Measurements from ENCODE around the gene RPL6. TPM values are rescaled to one million over a fixed set of nuclear protein-coding genes. Genes with fewer than 3 reads are reported as not detected.

RPL6 gene
- total and polyA plus RNA-seq, 9 of the 15 experiments (the other 6 are each of a cell fraction or from before 2014, with no cell fraction given) = 1,519 to 3,103 (median 2,396) TPM

DNA sequence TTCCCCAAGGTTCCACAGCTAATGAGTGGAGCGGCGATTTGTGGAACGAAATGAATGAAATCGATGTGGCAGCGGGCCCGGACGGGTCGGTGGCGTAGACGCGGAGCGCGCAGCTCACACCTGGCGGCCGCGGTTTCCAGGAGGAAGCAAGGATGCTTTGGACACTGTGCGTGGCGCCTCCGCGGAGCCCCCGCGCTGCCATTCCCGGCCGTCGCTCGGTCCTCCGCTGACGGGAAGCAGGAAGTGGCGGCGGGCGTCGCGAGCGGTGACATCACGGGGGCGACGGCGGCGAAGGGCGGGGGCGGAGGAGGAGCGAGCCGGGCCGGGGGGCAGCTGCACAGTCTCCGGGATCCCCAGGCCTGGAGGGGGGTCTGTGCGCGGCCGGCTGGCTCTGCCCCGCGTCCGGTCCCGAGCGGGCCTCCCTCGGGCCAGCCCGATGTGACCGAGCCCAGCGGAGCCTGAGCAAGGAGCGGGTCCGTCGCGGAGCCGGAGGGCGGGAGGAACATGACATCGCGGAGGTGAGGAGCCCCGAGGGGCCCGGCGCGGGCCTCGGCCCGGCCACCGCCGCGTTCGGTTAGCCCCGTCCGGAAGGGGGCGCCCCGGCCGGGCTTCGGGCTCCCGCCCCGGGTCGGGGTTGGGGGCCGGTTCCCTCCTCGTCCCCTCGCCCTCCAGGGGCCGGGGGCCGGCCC, 9.3 kb upstream of the RPL6 start, which contains the start of gene PTPN11 (continued):
- TF ChIP-seq, protein P1, sequence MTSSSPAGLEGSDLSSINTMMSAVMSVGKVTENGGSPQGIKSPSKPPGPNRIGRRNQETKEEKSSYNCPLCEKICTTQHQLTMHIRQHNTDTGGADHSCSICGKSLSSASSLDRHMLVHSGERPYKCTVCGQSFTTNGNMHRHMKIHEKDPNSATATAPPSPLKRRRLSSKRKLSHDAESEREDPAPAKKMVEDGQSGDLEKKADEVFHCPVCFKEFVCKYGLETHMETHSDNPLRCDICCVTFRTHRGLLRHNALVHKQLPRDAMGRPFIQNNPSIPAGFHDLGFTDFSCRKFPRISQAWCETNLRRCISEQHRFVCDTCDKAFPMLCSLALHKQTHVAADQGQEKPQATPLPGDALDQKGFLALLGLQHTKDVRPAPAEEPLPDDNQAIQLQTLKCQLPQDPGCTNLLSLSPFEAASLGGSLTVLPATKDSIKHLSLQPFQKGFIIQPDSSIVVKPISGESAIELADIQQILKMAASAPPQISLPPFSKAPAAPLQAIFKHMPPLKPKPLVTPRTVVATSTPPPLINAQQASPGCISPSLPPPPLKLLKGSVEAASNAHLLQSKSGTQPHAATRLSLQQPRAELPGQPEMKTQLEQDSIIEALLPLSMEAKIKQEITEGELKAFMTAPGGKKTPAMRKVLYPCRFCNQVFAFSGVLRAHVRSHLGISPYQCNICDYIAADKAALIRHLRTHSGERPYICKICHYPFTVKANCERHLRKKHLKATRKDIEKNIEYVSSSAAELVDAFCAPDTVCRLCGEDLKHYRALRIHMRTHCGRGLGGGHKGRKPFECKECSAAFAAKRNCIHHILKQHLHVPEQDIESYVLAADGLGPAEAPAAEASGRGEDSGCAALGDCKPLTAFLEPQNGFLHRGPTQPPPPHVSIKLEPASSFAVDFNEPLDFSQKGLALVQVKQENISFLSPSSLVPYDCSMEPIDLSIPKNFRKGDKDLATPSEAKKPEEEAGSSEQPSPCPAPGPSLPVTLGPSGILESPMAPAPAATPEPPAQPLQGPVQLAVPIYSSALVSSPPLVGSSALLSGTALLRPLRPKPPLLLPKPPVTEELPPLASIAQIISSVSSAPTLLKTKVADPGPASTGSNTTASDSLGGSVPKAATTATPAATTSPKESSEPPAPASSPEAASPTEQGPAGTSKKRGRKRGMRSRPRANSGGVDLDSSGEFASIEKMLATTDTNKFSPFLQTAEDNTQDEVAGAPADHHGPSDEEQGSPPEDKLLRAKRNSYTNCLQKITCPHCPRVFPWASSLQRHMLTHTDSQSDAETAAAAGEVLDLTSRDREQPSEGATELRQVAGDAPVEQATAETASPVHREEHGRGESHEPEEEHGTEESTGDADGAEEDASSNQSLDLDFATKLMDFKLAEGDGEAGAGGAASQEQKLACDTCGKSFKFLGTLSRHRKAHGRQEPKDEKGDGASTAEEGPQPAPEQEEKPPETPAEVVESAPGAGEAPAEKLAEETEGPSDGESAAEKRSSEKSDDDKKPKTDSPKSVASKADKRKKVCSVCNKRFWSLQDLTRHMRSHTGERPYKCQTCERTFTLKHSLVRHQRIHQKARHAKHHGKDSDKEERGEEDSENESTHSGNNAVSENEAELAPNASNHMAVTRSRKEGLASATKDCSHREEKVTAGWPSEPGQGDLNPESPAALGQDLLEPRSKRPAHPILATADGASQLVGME (CRISPR knock-in tag; IDR thresholded peaks at IDR 0.05) = no peak
- no peak for TF ChIP-seq HNRNPUL1 (IDR thresholded peaks at IDR 0.05; ENCODE audit: low read length)
- peak; percentile 90 for TF ChIP-seq PCBP1 (IDR thresholded peaks at IDR 0.05; ENCODE audit: low read depth, low read length, poor library complexity, severe bottlenecking)
- no peak for TF ChIP-seq TSC22D4 (tag; IDR thresholded peaks at IDR 0.05)
- TF ChIP-seq ZNF224 (CRISPR knock-in tag; IDR thresholded peaks at IDR 0.05) = peak; percentile 48; the same call in 1 of the 2 replicates
- TF ChIP-seq, protein P2, sequence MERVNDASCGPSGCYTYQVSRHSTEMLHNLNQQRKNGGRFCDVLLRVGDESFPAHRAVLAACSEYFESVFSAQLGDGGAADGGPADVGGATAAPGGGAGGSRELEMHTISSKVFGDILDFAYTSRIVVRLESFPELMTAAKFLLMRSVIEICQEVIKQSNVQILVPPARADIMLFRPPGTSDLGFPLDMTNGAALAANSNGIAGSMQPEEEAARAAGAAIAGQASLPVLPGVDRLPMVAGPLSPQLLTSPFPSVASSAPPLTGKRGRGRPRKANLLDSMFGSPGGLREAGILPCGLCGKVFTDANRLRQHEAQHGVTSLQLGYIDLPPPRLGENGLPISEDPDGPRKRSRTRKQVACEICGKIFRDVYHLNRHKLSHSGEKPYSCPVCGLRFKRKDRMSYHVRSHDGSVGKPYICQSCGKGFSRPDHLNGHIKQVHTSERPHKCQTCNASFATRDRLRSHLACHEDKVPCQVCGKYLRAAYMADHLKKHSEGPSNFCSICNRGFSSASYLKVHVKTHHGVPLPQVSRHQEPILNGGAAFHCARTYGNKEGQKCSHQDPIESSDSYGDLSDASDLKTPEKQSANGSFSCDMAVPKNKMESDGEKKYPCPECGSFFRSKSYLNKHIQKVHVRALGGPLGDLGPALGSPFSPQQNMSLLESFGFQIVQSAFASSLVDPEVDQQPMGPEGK (CRISPR knock-in tag; IDR thresholded peaks at IDR 0.05; ENCODE audit: borderline replicate concordance) = no peak
- TF ChIP-seq NEUROD1 (IDR thresholded peaks at IDR 0.05; ENCODE audit: borderline replicate concordance, low read depth, low read length, partially characterized antibody) = peak; percentile 52
- TF ChIP-seq, protein P3, sequence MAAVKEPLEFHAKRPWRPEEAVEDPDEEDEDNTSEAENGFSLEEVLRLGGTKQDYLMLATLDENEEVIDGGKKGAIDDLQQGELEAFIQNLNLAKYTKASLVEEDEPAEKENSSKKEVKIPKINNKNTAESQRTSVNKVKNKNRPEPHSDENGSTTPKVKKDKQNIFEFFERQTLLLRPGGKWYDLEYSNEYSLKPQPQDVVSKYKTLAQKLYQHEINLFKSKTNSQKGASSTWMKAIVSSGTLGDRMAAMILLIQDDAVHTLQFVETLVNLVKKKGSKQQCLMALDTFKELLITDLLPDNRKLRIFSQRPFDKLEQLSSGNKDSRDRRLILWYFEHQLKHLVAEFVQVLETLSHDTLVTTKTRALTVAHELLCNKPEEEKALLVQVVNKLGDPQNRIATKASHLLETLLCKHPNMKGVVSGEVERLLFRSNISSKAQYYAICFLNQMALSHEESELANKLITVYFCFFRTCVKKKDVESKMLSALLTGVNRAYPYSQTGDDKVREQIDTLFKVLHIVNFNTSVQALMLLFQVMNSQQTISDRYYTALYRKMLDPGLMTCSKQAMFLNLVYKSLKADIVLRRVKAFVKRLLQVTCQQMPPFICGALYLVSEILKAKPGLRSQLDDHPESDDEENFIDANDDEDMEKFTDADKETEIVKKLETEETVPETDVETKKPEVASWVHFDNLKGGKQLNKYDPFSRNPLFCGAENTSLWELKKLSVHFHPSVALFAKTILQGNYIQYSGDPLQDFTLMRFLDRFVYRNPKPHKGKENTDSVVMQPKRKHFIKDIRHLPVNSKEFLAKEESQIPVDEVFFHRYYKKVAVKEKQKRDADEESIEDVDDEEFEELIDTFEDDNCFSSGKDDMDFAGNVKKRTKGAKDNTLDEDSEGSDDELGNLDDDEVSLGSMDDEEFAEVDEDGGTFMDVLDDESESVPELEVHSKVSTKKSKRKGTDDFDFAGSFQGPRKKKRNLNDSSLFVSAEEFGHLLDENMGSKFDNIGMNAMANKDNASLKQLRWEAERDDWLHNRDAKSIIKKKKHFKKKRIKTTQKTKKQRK (IDR thresholded peaks at IDR 0.05; ENCODE audit: borderline replicate concordance, low read depth, low read length) = no peak
- no peak for TF ChIP-seq TRIM28 (IDR thresholded peaks at IDR 0.05)
- TF ChIP-seq, protein P4, sequence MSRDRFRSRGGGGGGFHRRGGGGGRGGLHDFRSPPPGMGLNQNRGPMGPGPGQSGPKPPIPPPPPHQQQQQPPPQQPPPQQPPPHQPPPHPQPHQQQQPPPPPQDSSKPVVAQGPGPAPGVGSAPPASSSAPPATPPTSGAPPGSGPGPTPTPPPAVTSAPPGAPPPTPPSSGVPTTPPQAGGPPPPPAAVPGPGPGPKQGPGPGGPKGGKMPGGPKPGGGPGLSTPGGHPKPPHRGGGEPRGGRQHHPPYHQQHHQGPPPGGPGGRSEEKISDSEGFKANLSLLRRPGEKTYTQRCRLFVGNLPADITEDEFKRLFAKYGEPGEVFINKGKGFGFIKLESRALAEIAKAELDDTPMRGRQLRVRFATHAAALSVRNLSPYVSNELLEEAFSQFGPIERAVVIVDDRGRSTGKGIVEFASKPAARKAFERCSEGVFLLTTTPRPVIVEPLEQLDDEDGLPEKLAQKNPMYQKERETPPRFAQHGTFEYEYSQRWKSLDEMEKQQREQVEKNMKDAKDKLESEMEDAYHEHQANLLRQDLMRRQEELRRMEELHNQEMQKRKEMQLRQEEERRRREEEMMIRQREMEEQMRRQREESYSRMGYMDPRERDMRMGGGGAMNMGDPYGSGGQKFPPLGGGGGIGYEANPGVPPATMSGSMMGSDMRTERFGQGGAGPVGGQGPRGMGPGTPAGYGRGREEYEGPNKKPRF (IDR thresholded peaks at IDR 0.05; ENCODE audit: low read depth, low read length) = no peak

Measured in K562 (cell line).